Globus pallidus (tissue), 1 donor: ENCODE results near the gene NDUFB7.
"Not testable (repeated sequence)": the region's sequence is repeated elsewhere in the genome, so short reads cannot be mapped to it uniquely, and the experiment has no call there.

Experiments used
- DNase-seq: peaks from one replicate; pipeline ENCODE4 v3.0.0-alpha.2; 2015; ENCODE audit warnings: low spot score

The NDUFB7 gene

DNA sequence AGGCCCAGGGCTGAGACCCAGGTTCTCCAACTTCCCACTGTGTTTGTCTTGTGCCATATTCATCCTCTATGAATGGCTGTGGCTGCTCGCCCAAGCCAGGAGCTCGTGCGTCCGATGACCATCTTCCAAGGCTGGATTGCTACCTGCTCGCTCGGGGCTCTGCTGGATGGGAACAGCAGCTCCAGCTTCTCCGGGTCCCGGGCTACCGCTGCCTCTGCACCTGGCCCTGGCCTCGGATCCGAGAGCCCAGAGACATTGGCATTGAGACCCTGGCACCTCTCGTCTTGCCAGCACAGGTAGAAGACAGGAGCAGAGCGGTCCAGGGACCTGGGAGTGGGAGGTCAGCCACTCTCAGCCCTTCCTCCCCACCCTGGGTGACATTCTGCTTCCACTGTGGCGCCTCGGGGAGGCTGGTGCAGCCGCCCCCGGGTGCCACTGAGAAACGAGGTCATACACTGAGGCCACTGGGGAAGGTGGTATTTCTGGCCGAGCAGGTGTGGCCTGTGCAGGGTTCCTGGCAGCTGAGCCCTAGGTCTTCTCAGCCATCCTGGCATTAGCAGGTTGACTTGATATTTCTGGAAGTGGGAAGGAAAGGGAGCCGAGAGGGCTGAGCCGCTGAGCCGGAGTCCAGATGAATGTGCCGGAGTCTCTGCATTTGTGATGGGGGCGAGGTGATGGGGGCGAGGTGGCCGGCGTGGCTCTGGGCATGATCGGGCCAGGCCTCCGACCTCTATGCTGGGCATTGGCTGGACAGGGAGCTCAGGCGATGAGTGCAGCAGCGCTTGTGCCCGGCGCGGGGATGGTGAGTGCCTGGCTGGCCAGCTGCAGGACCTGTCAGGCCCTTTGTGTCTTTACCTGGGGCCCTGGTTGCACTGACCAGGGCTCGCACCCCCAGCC is 18.6 kb downstream of the NDUFB7 start:
- no peak for DNase-seq

DNA sequence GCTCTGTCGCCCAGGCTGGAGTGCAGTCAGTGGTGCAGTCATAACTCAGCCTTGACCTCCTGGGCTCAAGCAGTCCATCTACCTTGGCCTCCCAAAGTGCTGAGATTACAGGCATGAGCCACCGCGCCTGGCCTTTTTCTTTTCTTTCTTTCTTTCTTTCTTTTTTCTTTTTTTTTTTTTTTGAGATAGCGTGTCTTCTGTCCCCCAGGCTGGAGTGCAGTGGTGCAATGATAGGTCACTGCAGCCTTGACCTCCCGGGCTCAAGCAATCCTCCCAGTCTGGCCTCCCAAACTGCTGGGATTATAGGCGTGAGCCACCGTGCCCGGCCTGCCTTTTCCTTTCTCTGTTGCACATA is 19.9 kb downstream of the NDUFB7 start:
- not testable (repeated sequence) for DNase-seq

DNA sequence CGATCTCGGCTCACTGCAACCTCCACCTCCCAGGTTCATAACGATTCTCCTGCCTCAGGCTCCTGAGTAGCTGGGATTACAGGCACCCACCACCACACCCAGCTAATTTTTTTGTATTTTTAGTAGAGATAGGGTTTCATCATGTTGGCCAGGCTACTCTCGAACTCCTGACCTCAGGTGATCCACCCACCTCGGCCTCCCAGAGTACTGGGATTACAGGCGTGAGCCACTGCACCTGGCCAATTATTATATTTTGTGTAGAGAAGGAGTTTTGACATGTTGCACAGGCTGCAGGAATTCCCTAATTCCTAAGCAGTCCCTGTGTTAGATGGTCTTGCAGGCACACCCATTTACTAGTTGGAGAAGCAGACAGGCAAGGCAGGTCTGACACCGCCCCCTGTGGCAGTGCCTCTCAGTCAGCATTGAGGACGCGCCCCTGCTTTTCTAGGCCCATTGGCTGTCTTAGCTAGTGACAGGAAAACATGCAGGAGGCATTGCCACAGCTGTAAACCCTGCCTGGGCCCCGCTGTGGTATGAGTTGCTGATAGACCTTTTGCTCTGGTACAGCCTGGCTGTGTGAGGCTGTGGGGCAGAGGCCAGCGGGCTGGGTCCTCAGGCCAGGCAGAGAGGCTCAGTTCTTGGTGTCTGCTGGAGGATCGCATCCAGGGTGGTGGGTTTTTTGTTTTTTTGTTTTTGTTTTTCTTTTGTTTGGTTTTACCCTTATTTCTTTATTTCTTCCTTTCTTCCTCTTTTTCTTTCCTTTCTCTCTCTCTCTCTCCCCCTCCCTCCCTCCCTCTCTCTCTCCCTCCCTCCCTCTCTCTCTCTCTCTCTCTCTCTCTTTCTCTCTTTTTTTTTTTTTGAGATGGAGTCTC is 20.5 kb downstream of the NDUFB7 start:
- DNase-seq: peak; percentile 73

DNA sequence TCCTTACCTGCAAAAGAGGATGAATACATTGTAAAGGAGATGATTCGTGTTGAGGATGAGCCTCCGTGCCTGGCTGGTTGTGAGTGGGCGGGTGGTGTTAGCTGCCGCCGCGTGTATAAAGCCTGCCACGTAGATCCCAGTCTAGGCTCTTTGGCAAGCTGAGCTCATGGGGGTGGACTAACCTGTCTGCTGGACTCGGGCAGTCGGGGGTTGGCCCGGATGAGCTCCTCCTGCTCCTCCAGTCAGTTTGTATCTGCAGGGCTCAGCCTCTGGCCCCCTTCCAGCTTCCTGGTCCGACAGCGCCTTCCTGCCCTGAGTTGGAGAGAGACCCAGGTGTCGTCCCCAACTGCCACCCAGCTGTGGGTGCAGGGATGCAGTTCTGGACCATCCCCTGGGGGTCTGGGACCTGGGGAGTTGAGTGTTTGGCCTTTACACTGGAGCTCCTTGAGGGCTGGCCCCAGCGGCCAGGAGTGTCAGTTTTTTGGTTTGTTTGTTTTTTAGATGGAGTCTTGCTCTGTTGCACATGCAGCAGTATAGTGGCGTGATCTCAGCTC is 21.6 kb downstream of the NDUFB7 start:
- DNase-seq: no peak

DNA sequence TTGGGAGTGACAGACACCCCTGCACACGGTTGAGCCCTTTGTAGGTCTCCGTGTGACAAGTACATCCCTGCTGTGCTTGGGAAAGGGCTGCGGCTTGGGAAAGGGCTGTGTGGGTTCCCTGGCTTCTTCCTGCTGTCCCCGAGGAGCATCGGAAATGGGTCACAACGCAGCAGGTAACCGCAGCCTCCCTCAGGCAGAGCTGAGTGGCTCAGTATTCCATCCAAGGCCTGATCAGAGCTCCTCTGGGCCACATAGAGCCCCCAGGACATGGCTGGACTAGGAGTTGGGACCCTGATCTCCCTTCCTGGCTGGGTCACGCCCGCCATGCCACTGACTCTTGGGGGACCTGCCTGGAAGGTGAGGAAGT is 26.2 kb downstream of the NDUFB7 start:
- no peak for DNase-seq

DNA sequence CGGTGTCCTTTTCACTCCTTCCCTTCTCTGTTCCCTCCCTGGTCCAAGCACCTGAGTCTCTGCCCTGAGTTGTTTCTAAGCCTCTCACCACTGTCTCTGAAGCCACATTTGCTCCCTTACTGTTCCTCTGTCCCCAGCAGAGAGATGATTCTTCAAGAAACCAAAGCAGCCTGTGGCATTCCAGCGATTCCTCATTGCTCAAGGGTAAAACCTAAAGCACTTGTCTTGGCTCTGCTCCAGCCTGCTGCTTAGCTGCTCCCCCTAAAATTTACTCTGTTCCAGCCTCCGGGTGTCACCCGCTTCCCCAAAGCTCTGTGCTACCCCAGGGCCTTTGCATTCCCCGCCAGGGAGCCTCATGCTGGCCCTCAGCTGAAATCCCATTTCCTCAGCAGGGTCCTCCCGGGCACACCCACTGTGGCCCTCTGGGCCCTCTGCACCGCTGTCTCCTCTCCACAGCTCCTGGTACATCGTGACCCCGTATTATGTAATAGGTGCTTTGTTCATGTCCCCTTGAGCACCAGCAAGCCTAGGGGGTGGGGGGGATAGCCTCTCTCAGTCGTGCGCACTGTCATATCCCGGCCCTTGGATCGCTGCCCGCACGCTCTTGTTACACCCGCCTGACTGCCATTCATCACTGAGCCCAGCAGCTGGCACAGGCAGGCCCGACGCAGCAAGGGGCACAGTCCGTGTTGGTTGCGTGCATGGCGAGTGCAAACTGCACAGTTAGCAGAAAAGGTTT is 26.7 kb downstream of the NDUFB7 start:
- peak; percentile 97 for DNase-seq

DNA sequence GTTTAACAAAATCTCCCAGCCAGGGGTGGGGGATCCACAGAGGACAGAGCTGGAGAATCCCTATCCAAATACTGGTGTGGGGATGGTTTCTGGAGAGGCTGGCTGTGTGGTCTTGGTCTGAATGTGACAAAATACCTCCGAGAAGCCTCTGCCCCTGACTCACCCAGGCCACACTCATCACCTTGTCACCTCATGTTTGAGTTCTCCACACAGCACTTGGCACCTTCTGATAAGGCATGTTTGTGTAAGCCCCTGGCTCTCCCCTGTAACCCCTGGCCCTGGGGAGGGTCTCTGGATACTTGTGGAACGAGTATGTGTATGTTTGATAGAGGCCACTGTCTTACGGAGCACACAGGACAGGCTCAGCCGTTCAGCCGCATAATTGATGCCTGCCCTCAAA is 27.8 kb downstream of the NDUFB7 start:
- DNase-seq: no peak

DNA sequence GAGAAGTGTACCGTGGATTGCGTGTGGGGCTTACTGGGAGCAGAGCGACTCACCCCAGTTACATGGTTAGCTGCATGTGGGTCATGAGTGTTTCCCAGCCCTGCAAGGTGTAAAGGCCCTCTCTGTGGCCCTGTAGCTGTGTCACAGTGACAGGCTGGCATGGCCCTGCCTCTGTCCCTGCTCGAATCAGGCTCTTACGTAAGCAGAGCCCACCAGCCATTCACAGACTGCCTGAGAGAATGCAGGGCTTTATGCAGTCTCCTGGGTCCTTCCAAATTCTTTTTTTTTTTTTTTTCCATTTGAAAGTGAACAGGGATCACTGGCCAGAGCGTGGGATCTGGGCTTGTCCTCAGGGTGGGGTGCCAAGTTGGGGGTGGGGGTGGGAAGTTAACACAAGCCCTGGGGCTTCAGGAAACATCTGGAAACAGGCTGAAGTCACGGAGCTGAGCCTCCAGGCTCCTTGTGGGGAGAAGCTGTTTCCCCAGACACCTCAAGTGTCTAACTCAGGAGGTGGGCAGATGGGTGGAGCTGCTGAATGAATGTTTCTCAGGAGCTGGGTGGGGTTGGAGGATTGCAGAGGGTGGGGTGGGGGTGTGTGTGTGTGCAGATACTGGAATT is 29.0 kb downstream of the NDUFB7 start:
- no peak for DNase-seq

DNA sequence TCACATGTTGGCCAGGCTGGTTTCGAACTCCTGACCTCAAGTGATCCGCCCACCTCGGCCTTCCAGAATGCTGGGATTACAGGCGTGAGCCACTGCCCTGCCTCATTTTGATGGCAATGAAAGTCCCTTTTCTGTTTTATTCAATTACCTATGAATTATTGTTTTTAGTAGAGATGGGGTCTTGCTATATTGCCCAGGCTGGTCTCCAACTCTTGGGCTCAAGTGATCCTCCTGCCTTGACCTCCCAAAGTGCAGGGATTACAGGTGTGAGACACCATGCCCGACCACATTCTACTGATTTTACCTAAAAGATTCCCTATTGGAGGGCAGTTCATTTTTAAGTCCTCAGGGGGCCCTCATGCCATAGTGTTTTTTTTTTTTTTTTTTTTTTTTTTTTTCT is 29.9 kb downstream of the NDUFB7 start:
- not testable (repeated sequence) for DNase-seq

DNA sequence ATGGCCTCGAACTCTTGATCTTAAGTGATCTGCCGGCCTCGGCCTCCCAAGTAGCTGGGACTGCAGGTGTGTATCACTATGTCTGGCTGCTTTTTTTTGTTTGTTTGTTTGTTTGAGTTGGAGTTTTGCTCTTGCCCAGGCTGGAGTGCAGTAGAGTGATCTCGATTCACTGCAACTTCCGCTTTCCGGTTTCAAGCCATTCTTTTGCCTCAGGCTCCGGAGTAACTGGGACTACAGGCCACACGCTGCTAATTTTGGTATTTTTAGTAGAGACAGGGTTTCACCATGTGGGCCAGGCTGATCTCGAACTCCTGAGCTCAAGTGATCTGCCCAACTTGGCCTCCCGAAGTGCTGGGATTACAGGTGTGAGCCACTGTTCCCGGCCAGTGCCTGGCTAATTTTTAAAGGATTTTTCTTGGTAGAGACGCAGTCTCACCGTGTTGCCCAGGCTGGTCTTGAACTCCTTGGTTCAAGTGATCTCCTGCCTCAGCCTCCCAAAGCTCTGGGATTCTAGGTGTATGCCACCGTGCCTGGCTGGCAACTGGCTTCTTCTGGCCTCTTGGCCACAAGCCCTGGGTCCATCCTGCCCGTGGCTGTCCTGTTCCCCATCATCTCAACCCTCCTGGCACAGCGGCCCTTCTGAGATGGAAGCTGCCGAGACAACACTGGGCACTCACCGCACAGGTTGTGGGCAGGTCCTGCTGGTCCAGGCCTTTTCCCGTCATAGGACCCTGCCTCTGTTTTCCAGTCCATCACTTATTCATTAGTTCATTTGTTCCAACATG is 30.9 kb downstream of the NDUFB7 start:
- DNase-seq: no peak

DNA sequence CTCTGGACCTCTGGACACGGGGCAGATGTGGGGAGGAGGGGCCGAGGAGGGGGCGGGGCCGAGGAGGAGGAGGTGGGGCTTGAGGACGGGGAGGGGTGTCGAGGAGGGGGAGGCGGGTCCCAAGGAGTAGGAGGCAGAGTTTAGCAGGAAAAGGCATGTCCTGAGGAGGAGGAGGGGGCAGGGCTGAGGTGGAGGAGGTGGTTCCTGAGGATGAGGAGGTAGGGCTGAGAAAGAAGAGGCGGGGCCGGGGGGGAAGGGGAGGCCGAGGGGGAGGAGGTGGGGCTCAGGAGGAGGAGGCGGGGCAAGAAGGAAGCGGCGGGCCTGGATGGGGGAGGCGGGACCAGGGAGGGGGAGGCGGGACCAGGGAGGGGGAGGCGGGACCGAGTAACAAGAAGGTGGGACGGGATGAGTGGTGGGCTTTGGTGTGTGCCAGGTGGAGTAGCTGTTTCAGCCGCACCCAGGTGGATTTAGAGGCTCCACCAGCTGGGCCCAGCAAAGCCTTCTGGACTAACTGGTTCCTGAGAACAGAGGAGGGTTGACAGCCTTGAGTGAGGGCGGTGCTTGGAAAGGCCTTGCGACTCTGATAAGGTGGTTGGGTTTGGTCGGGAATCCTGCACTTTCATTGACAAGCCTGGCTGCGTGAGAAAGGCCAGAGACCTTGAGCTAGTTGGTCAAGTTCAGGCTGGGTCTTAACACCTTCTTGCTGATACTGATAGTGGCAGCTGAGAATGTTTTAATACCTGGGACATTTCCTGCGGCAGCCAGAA is 34.8 kb downstream of the NDUFB7 start:
- DNase-seq: no peak

DNA sequence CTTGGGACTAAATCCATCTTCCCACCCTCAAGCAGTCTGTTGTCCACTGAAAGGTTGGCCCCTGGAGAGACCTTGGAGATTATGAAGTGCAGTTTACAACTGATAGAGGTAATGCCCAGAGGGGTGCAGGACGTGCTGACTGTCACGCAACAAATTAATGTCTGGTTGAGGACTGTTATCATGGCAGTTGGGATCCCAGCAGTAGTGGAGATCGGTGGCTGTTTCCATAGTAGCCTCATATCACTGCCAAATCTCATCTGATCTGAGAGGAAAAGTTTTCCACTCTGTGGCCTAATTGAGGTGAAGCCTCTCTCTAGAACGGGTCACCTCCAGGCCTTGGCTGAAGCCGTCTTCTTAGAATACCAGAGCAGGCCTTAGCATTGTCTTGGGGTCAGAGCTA is 38.4 kb downstream of the NDUFB7 start:
- no peak for DNase-seq

DNA sequence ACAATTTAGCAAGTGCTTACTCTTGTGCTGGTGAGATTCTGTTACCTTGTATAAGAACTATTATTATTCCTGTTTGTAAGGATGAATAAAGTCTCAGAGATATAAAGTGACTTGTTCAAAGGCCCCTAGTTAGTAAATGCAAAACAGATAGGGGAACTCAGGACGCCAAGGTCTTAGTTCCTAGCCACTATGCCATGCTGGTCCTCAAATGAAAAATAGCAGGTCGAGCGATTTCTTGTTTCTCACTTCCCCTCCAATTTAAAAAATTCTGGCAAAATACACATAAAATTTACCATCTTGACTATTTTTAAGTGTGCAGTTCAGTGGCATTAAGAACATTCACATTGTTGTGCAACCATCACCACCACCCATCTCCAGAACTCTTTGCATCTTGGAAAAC is 41.4 kb downstream of the NDUFB7 start:
- DNase-seq: no peak

DNA sequence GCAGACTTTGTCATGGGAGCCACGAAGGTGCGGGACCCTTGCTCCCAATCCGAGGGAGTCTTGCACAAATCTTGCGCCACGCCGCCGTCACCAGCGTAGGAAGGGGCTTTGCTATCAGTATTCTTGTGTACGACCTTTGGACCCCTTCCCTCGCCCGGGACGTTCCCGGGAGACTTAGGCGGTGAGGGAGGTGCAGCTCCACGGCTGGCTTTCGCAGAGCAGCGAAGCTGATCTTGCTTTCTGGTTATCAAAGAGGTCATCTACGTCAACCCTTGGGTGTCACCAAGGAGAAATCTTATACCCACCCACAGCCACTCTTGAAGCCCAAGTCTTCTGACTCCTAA is 41.9 kb downstream of the NDUFB7 start:
- DNase-seq: no peak

DNA sequence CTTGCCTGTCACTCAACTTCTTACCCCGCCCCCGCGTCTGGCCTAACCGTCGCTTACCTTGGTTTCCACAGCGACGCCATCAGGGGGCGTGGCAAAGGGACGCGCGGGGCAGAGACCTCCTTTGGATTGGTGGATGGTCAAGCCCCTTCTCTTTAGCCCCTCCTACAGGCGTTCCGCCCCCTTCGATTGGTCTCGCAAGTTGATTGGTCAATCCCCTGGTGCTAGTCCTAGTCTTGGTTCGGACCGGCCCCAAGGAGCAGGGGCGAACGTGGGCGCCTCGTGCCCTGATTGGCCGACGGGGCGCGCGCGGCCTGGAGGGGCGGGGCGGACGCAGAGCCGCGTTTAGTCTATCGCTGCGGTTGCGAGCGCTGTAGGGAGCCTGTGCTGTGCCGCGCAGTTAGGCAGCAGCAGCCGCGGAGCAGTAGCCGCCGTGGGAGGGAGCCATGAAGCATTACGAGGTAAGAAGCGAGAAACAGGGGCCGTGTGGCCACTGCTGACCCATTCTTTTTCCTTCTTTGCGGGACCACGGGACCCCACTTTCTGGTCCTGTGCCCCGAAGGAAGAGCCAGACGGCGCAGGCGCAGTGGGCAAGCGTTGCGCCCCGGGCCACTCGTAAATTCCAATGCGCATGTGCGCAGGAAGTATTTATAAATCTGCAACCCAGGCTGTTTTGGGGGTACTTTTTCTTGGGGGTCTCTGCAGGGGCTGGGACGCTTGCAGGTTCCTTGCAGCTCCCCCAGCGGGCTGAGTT is 42.4 kb downstream of the NDUFB7 start, which contains the start of gene TECR:
TECR (plus strand) TSS at position 341 of the 751 bp plus-strand sequence; CDS start at position 444, 103 bp downstream.
- DNase-seq: peak; percentile 100

DNA sequence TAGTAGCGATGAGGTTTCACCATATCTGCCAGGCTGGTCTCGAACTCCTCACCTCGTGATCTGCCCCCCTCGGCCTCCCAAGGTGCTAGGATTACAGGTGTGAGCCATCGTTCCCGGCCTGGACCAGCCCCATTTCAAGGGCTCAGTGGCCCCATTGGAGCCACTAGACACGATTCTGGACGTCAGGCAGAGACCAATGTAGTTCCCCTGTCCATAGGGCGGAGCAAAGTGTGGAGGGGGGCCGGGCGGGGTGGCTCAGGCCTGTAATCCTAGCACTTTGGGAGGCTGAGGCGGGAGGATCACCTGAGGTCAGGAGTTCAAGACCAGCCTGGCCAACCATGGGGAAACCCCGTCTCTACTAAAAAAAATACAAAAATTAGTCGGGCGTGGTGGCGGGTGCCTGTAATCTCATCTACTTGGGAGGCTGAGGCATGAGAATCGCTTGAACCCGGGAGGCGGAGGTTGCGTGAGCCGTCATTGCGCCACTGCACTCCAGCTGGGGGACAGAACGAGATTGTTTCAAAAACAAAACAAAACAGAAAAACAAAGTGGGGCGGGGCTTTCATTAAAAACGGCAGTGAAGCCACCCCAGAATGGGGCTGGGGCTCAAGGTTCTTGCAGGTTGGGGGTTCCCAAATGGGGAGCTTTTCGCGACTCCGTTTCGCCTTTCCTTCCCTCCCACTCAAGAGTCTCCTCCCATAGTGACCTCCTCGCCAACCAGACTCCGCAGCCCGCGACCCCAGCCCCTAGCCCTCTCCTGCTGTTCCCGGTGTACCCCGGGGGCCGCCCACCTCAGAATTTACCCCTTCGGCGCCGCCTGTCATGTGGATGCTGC is 43.2 kb downstream of the NDUFB7 start:
- no peak for DNase-seq

DNA sequence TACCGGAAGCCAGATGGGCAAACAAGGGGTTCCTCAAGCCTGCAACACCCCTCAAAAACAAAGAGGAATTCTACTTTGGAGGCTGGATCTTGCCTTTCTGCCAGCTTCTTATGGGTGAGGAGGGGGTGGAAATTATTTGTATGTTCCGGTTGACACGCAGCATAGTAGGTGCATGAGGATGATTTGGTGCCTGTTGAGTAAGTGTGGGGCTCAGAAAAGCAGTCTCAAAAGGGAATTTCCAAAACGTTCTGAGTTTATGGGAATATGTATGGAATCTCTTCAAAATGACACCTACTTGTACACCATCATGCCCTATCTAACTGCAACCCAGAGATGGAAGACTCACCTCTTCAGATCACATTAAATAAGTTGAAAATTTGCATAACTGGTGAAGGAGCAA is 45.4 kb downstream of the NDUFB7 start:
- DNase-seq: no peak

DNA sequence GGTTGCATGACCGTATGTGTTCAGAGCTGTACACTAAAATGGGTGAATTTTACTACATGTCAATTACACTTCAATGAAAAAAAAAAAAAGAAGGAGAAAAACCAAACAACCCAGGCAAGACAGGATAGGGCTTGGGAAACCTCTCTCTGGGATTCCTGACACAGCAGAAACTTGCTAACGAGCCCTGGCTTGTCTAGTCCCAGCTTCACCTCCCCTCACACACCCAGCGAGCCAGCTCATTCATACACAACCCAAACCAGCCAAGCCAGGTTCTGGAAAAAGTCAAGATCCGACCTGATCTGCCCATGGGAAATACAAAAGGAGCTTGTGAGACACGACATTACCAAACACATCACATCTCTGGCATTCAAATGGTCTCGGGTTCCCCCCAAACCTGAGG is 46.1 kb downstream of the NDUFB7 start:
- DNase-seq: no peak

DNA sequence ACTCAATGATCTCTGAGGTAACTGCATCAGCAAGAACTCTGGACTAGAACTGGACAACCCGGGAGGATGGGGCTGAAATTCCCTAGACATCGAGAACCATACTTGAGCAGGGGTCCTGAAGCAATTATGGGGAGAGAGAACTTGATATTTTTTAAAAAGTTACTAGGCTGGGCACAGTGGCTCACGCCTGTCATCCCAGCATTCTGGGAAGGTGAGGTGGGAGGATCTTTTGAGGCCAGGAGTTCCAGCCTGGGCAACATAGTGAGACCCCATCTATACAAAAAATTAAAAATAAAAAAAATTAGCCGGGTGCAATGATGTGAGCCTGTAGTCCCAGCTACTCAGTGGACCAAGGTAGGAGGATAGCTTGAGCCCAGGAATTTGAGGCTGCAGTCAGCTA is 51.3 kb downstream of the NDUFB7 start:
- DNase-seq: no peak
